Ascending aorta (tissue), 2 donors: ENCODE results near the gene RANBP10. TPM values are rescaled to one million over a fixed set of nuclear protein-coding genes. Genes with fewer than 3 reads are reported as not detected.

Source experiments
- DNase-seq, 2 donors: peaks; one replicate each; pipeline ENCODE4 v3.0.0-alpha.2; 2019; ENCODE audit warnings: low spot score in 2 of 2
- H3K27ac ChIP-seq, 2 donors: fragments of 200-600 bp; sonication (generic); one replicate each; pipeline ENCODE4 v1.5.1; 2016 to 2017; ENCODE audit warnings: mild to moderate bottlenecking in 1 of 2
- H3K27me3 ChIP-seq: fragments of 200-600 bp; sonication (generic); one replicate; pipeline ENCODE4 v1.5.1; 2017
- H3K36me3 ChIP-seq, 2 donors: fragments of 200-600 bp; sonication (generic); one replicate each; pipeline ENCODE4 v1.5.1; 2016
- H3K4me1 ChIP-seq, 2 donors: fragments of 200-600 bp; sonication (generic); one replicate each; pipeline ENCODE4 v1.5.1; 2016 to 2017; ENCODE audit warnings: mild to moderate bottlenecking in 1 of 2
- H3K4me3 ChIP-seq, 2 donors: fragments of 200-600 bp; sonication (generic); one replicate each; pipeline ENCODE4 v1.5.1; 2016 to 2017; ENCODE audit warnings: mild to moderate bottlenecking in 1 of 2
- H3K9me3 ChIP-seq, 2 donors: fragments of 200-600 bp; sonication (generic); one replicate each; pipeline ENCODE4 v1.5.1; 2016
- CTCF ChIP-seq, 3 experiments: fragments of 200-600 bp in 2 of 3; fragments of 450-650 bp in 1 of 3; sonication (generic) in 2 of 3; IDR thresholded peaks; one replicate each; pipeline ENCODE4 v1.5.1; 2016 to 2019; ENCODE audit warnings: antibody characterized with exemption in 3 of 3, mild to moderate bottlenecking in 1 of 3, moderate library complexity in 1 of 3
- intact Hi-C: fragments of 100-400 bp; cut with DNase I; formaldehyde crosslinking; loops from one replicate; pipeline ENCODE4 v1.15.1; 2023
- total RNA-seq: library from RNA; depleted of rRNA; stranded (reverse); fragments of >200 nt; gene quantifications from one replicate; pipeline ENCODE4 v1.1.0, GENCODE V29; 2016

Gene RANBP10
- total RNA-seq, 1 donor from 2014 or later: 50.0 TPM

- Histone ChIP-seq H3K27ac (no peak overlapping the region), H3K36me3 (peaks cover 0 to 4% of the 10 kb centered on the region in 2 donors), H3K4me1 (no peaks in the 10 kb centered on the region), H3K27me3 (no peaks in the 10 kb centered on the region), H3K9me3 (no peaks in the 10 kb centered on the region), H3K4me3 (no peak overlapping the region)
- intact Hi-C loops: no loop called here
- TF ChIP-seq CTCF (IDR thresholded peaks at IDR 0.05): no peak
- DNase-seq: no peak
Measured at GRCh38 chr16:67783353-67783725, 23.0 kb downstream of the RANBP10 start.

GRCh38 chr16:67782567-67783352 is 23.6 kb downstream of the RANBP10 start:
- Histone ChIP-seq H3K27ac (no peak overlapping the region), H3K4me3 (no peak overlapping the region), H3K36me3 (peaks cover 0 to 4% of the 10 kb centered on the region in 2 donors), H3K4me1 (no peaks in the 10 kb centered on the region), H3K27me3 (no peaks in the 10 kb centered on the region), H3K9me3 (no peaks in the 10 kb centered on the region)
- intact Hi-C loops: no loop called here
- no peak for DNase-seq
- no peak for TF ChIP-seq CTCF (IDR thresholded peaks at IDR 0.05)

GRCh38 chr16:67781565-67781921 is 24.8 kb downstream of the RANBP10 start:
- intact Hi-C loops: no loop called here
- Histone ChIP-seq H3K4me3 (no peak overlapping the region), H3K4me1 (no peaks in the 10 kb centered on the region), H3K9me3 (no peaks in the 10 kb centered on the region), H3K27ac (no peak overlapping the region), H3K36me3 (peaks cover 0 to 4% of the 10 kb centered on the region in 2 donors), H3K27me3 (no peaks in the 10 kb centered on the region)
- DNase-seq: no peak
- TF ChIP-seq CTCF (IDR thresholded peaks at IDR 0.05): no peak

GRCh38 chr16:67780847-67781564 is 25.4 kb downstream of the RANBP10 start:
- H3K27ac ChIP-seq: no peak overlapping the region
- H3K4me1 ChIP-seq: no peaks in the 10 kb centered on the region
- no peak overlapping the region for H3K4me3 ChIP-seq
- no peak for TF ChIP-seq CTCF (IDR thresholded peaks at IDR 0.05)
- intact Hi-C loops: no loop called here
- peaks cover 0 to 4% of the 10 kb centered on the region in 2 donors for H3K36me3 ChIP-seq
- H3K27me3 ChIP-seq: no peaks in the 10 kb centered on the region
- DNase-seq: no peak
- no peaks in the 10 kb centered on the region for H3K9me3 ChIP-seq

DNA sequence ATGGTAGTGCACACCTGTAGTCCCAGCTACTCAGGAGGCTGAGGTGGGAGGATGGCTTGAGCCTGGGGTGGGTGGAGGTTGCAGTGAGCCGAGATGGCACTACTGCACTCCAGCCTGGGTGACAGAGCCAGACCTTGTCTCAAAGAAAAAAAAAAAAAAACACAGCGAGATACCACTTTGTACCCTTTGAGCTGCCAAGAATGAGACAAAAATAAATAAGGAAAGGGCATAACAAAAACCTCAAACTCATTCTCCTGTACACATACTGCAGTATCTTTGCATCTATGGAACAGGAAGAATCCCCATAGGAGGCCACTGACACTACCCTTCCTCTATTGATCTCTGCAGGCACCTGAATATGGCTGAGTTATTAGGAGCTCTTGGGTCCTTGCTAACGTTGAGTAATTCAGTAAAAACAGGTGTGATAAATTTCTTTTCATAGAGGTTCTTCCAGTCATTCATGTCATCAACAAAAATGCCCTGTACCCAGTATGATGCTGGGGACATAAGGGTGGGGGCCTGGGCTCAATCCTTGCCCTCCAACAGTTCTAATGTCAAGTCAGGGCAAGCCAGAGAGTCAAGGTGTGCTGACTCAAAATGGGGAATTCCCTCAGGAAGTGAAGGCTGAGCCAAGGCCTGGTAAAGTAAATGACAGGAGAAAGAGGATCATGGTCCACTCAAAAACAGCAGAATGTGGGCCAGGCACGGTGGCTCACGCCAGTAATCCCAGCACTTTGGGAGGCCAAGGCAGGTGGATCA is 26.9 kb downstream of the RANBP10 start:
- no peak overlapping the region for H3K27ac ChIP-seq
- peaks cover 0 to 4% of the 10 kb centered on the region in 2 donors for H3K36me3 ChIP-seq
- no peak for TF ChIP-seq CTCF (IDR thresholded peaks at IDR 0.05)
- no peaks in the 10 kb centered on the region for H3K27me3 ChIP-seq
- intact Hi-C loops: no loop called here
- no peaks in the 10 kb centered on the region for H3K9me3 ChIP-seq
- no peak overlapping the region for H3K4me3 ChIP-seq
- DNase-seq: no peak
- H3K4me1 ChIP-seq: no peaks in the 10 kb centered on the region
